Activated CD8-positive, alpha-beta T cell treated with anti-CD3 and anti-CD28 coated beads, Interleukin-2, amount 10 ng/mL, durations not matched to agents 7 days and 5 days (primary cell): Measurements from ENCODE around the gene MYO10. TPM values are rescaled to one million over a fixed set of nuclear protein-coding genes. Genes with fewer than 3 reads are reported as not detected.
"Not testable (repeated sequence)": the region's sequence is repeated elsewhere in the genome, so short reads cannot be mapped to it uniquely, and the experiment has no call there.

Experiments used
- ATAC-seq: fragments of 150-1000 bp; cut with Tn5 transposase; one replicate; pipeline ENCODE4 v1.10.0; 2021; ENCODE audit warnings: moderate library complexity
- CTCF ChIA-PET: fragments of 350-600 bp; sonication (Branson Sonifier 250); formaldehyde crosslinking; loops from one replicate; lab custom pipeline; 2021; ENCODE audit warnings: antibody characterized with exemption; lab: Charles Lee
- POLR2A ChIA-PET: fragments of 350-600 bp; sonication (Branson Sonifier 250); formaldehyde crosslinking; loops from one replicate; lab custom pipeline; 2021; ENCODE audit warnings: antibody characterized with exemption; lab: Charles Lee
- DNase-seq: peaks from one replicate; pipeline ENCODE4 v3.0.0-alpha.2; 2020
- H3K27ac Mint-ChIP-seq: one replicate; pipeline ENCODE4 v1.8.0; 2021; ENCODE audit warnings: mild to moderate bottlenecking, mixed read lengths
- H3K27me3 Mint-ChIP-seq: one replicate; pipeline ENCODE4 v1.8.0; 2021; ENCODE audit warnings: low read depth, mixed read lengths
- H3K36me3 Mint-ChIP-seq: one replicate; pipeline ENCODE4 v1.8.0; 2021; ENCODE audit warnings: low read depth, mixed read lengths
- H3K4me1 Mint-ChIP-seq: one replicate; pipeline ENCODE4 v1.8.0; 2021; ENCODE audit warnings: low read depth, mixed read lengths
- H3K4me3 Mint-ChIP-seq: one replicate; pipeline ENCODE4 v1.8.0; 2021; ENCODE audit warnings: mild to moderate bottlenecking, mixed read lengths
- H3K9me3 Mint-ChIP-seq: one replicate; pipeline ENCODE4 v1.8.0; 2022; ENCODE audit warnings: mixed read lengths; ENCODE audit not compliant: insufficient read depth
- total RNA-seq, 2 experiments: library from RNA; stranded (reverse); gene quantifications; one replicate each; pipeline ENCODE4 v1.2.3, GENCODE V29; 2021

MYO10 gene
- total RNA-seq, 2 experiments from 2014 or later = not detected

GRCh38 chr5:16776611-16777251 is 159.4 kb downstream of the MYO10 start:
- DNase-seq (no peak), ATAC-seq (no peak)
- Mint-ChIP-seq H3K4me3 (no peak overlapping the region), H3K4me1 (no peaks in the 10 kb centered on the region), H3K9me3 (no peaks in the 10 kb centered on the region), H3K27ac (no peak overlapping the region), H3K27me3 (no peaks in the 10 kb centered on the region), H3K36me3 (no peaks in the 10 kb centered on the region)
- ChIA-PET CTCF (interaction anchor here (0.7 kb wide), 1 partner anchor 1840 kb away, joined by 3 read pairs; no protein-coding TSS in a partner anchor), POLR2A (no interaction called here)

GRCh38 chr5:16774806-16775205 is 161.3 kb downstream of the MYO10 start:
- no peak for ATAC-seq
- no peak overlapping the region for H3K4me3 Mint-ChIP-seq
- no peak for DNase-seq
- no peaks in the 10 kb centered on the region for H3K36me3 Mint-ChIP-seq
- H3K4me1 Mint-ChIP-seq = no peaks in the 10 kb centered on the region
- no peaks in the 10 kb centered on the region for H3K27me3 Mint-ChIP-seq
- POLR2A ChIA-PET = no interaction called here
- no peak overlapping the region for H3K27ac Mint-ChIP-seq
- H3K9me3 Mint-ChIP-seq = no peaks in the 10 kb centered on the region
- CTCF ChIA-PET = no interaction called here

- CTCF ChIA-PET = no interaction called here
- POLR2A ChIA-PET = no interaction called here
- no peak for DNase-seq
- Mint-ChIP-seq H3K27me3 (no peaks in the 10 kb centered on the region), H3K9me3 (no peaks in the 10 kb centered on the region), H3K36me3 (no peaks in the 10 kb centered on the region), H3K4me3 (no peak overlapping the region), H3K27ac (no peak overlapping the region), H3K4me1 (no peaks in the 10 kb centered on the region)
- ATAC-seq = no peak
Observed at GRCh38 chr5:16773991-16774390, 162.1 kb downstream of the MYO10 start.

GRCh38 chr5:16772556-16772955 is 163.5 kb downstream of the MYO10 start:
- no peak overlapping the region for H3K27ac Mint-ChIP-seq
- POLR2A ChIA-PET = no interaction called here

GRCh38 chr5:16768184-16768583 is 167.9 kb downstream of the MYO10 start:
- POLR2A ChIA-PET = no interaction called here
- CTCF ChIA-PET = no interaction called here
- no peak overlapping the region for H3K27ac Mint-ChIP-seq
- no peak for ATAC-seq
- H3K9me3 Mint-ChIP-seq = no peaks in the 10 kb centered on the region
- no peak for DNase-seq
- H3K27me3 Mint-ChIP-seq = peaks cover 2% of the 10 kb centered on the region
- H3K4me3 Mint-ChIP-seq = no peak overlapping the region
- no peaks in the 10 kb centered on the region for H3K4me1 Mint-ChIP-seq
- no peaks in the 10 kb centered on the region for H3K36me3 Mint-ChIP-seq

More at GRCh38 chr5:16772556-16772955, 163.5 kb downstream of the MYO10 start:
- no peak overlapping the region for H3K4me3 Mint-ChIP-seq
- no peaks in the 10 kb centered on the region for H3K27me3 Mint-ChIP-seq
- no peaks in the 10 kb centered on the region for H3K9me3 Mint-ChIP-seq
- CTCF ChIA-PET = interaction anchor here (1.2 kb wide), 1 partner anchor 19 kb away, joined by 7 read pairs; no protein-coding TSS in a partner anchor
- H3K36me3 Mint-ChIP-seq = no peaks in the 10 kb centered on the region
- H3K4me1 Mint-ChIP-seq = no peaks in the 10 kb centered on the region
- ATAC-seq = no peak
- DNase-seq = no peak

GRCh38 chr5:16763211-16763610 is 172.9 kb downstream of the MYO10 start:
- H3K36me3 Mint-ChIP-seq = no peaks in the 10 kb centered on the region
- H3K9me3 Mint-ChIP-seq = no peaks in the 10 kb centered on the region
- H3K4me3 Mint-ChIP-seq = no peak overlapping the region
- CTCF ChIA-PET = no interaction called here
- DNase-seq (no peak), ATAC-seq (no peak)
- no peak overlapping the region for H3K27ac Mint-ChIP-seq
- POLR2A ChIA-PET = no interaction called here
- H3K27me3 Mint-ChIP-seq = peaks cover 2% of the 10 kb centered on the region
- H3K4me1 Mint-ChIP-seq = peaks cover 10% of the 10 kb centered on the region

GRCh38 chr5:16759147-16759773 is 176.8 kb downstream of the MYO10 start:
- no peaks in the 10 kb centered on the region for H3K9me3 Mint-ChIP-seq
- DNase-seq = peak; percentile 59
- no peaks in the 10 kb centered on the region for H3K36me3 Mint-ChIP-seq
- peak; percentile 89 for ATAC-seq
- H3K4me3 Mint-ChIP-seq = no peak overlapping the region
- H3K4me1 Mint-ChIP-seq = peaks cover 10% of the 10 kb centered on the region
- ChIA-PET CTCF (interaction anchor here (0.8 to 2.0 kb wide), 8 partner anchors 26 to 599 kb away, joined by 3 to 8 read pairs (median 4); no protein-coding TSS in a partner anchor), POLR2A (no interaction called here)
- H3K27me3 Mint-ChIP-seq = peaks cover 2% of the 10 kb centered on the region
- peak overlapping the region; percentile 79 for H3K27ac Mint-ChIP-seq

- H3K27ac Mint-ChIP-seq = no peak overlapping the region
- no peak for DNase-seq
- no peaks in the 10 kb centered on the region for H3K9me3 Mint-ChIP-seq
- ChIA-PET POLR2A (no interaction called here), CTCF (interaction anchor here (1.0 kb wide), 1 partner anchor 23 kb away, joined by 3 read pairs; no protein-coding TSS in a partner anchor)
- no peak overlapping the region for H3K4me3 Mint-ChIP-seq
- no peaks in the 10 kb centered on the region for H3K36me3 Mint-ChIP-seq
- ATAC-seq = no peak
- H3K4me1 Mint-ChIP-seq = peaks cover 10% of the 10 kb centered on the region
- no peaks in the 10 kb centered on the region for H3K27me3 Mint-ChIP-seq
Observed at GRCh38 chr5:16757989-16758501, 178.0 kb downstream of the MYO10 start.

- POLR2A ChIA-PET = not testable (repeated sequence)
Observed at GRCh38 chr5:16757577-16757976, 178.5 kb downstream of the MYO10 start.

GRCh38 chr5:16757146-16757545 is 178.9 kb downstream of the MYO10 start:
- no peaks in the 10 kb centered on the region for H3K9me3 Mint-ChIP-seq
- H3K4me3 Mint-ChIP-seq = no peak overlapping the region
- DNase-seq (no peak), ATAC-seq (no peak)
- POLR2A ChIA-PET = no interaction called here
- CTCF ChIA-PET = no interaction called here
- no peaks in the 10 kb centered on the region for H3K27me3 Mint-ChIP-seq
- H3K36me3 Mint-ChIP-seq = no peaks in the 10 kb centered on the region
- no peak overlapping the region for H3K27ac Mint-ChIP-seq
- peaks cover 10% of the 10 kb centered on the region for H3K4me1 Mint-ChIP-seq

More at GRCh38 chr5:16757577-16757976, 178.5 kb downstream of the MYO10 start:
- H3K36me3 Mint-ChIP-seq, ATAC-seq, H3K9me3 Mint-ChIP-seq, H3K27me3 Mint-ChIP-seq, CTCF ChIA-PET, H3K27ac Mint-ChIP-seq, H3K4me3 Mint-ChIP-seq, H3K4me1 Mint-ChIP-seq, DNase-seq: not testable (repeated sequence)

GRCh38 chr5:16756692-16757091 is 179.4 kb downstream of the MYO10 start:
- Mint-ChIP-seq H3K27ac (no peak overlapping the region), H3K27me3 (no peaks in the 10 kb centered on the region), H3K9me3 (no peaks in the 10 kb centered on the region), H3K36me3 (no peaks in the 10 kb centered on the region), H3K4me1 (peaks cover 10% of the 10 kb centered on the region), H3K4me3 (no peak overlapping the region)
- DNase-seq (no peak), ATAC-seq (no peak)
- POLR2A ChIA-PET = no interaction called here
- CTCF ChIA-PET = no interaction called here

- Mint-ChIP-seq H3K4me3 (no peak overlapping the region), H3K36me3 (no peaks in the 10 kb centered on the region), H3K27me3 (no peaks in the 10 kb centered on the region), H3K27ac (no peak overlapping the region), H3K9me3 (no peaks in the 10 kb centered on the region), H3K4me1 (peaks cover 10% of the 10 kb centered on the region)
- ATAC-seq = no peak
- CTCF ChIA-PET = no interaction called here
- POLR2A ChIA-PET = no interaction called here
- no peak for DNase-seq
Observed at GRCh38 chr5:16755641-16756040, 180.4 kb downstream of the MYO10 start.
